ENCODE data around the gene ROBO1. TPM values are rescaled to one million over a fixed set of nuclear protein-coding genes. Genes with fewer than 3 reads are reported as not detected.

Gene ROBO1
- total RNA-seq, 1 donor from 2014 or later: 31.7 TPM

GRCh38 chr3:79551997-79552396, 215.8 kb downstream of the ROBO1 start:
- no peak for DNase-seq (ENCODE audit: low read depth)
- Histone ChIP-seq H3K36me3 (ENCODE audit: control insufficient read depth, insufficient read depth, low read length) (no peaks in the 10 kb centered on the region), H3K4me3 (ENCODE audit: low read depth, low read length) (no peak overlapping the region), H3K27me3 (ENCODE audit: control insufficient read depth, insufficient read depth, low read length) (no peaks in the 10 kb centered on the region)
- no peak for TF ChIP-seq CTCF (IDR thresholded peaks at IDR 0.05; ENCODE audit: insufficient read depth, low read length, poor library complexity, severe bottlenecking)

GRCh38 chr3:79551321-79551892, 216.4 kb downstream of the ROBO1 start:
- no peak for TF ChIP-seq CTCF (IDR thresholded peaks at IDR 0.05; ENCODE audit: insufficient read depth, low read length, poor library complexity, severe bottlenecking)
- Histone ChIP-seq H3K36me3 (ENCODE audit: control insufficient read depth, insufficient read depth, low read length) (no peaks in the 10 kb centered on the region), H3K27me3 (ENCODE audit: control insufficient read depth, insufficient read depth, low read length) (no peaks in the 10 kb centered on the region), H3K4me3 (ENCODE audit: low read depth, low read length) (no peak overlapping the region)
- no peak for DNase-seq (ENCODE audit: low read depth)

GRCh38 chr3:79543218-79543982, 224.4 kb downstream of the ROBO1 start:
- TF ChIP-seq CTCF (IDR thresholded peaks at IDR 0.05; ENCODE audit: insufficient read depth, low read length, poor library complexity, severe bottlenecking): no peak
- no peak for DNase-seq (ENCODE audit: low read depth)
- H3K4me3 ChIP-seq (ENCODE audit: low read depth, low read length): no peak overlapping the region
- no peaks in the 10 kb centered on the region for H3K36me3 ChIP-seq (ENCODE audit: control insufficient read depth, insufficient read depth, low read length)
- no peaks in the 10 kb centered on the region for H3K27me3 ChIP-seq (ENCODE audit: control insufficient read depth, insufficient read depth, low read length)

GRCh38 chr3:79534727-79535126, 233.1 kb downstream of the ROBO1 start:
- H3K36me3 ChIP-seq (ENCODE audit: control insufficient read depth, insufficient read depth, low read length): no peaks in the 10 kb centered on the region
- no peak overlapping the region for H3K4me3 ChIP-seq (ENCODE audit: low read depth, low read length)
- no peaks in the 10 kb centered on the region for H3K27me3 ChIP-seq (ENCODE audit: control insufficient read depth, insufficient read depth, low read length)
- no peak for DNase-seq (ENCODE audit: low read depth)
- no peak for TF ChIP-seq CTCF (IDR thresholded peaks at IDR 0.05; ENCODE audit: insufficient read depth, low read length, poor library complexity, severe bottlenecking)

GRCh38 chr3:79531566-79532295, 236.1 kb downstream of the ROBO1 start:
- DNase-seq (ENCODE audit: low read depth): no peak
- Histone ChIP-seq H3K4me3 (ENCODE audit: low read depth, low read length) (no peak overlapping the region), H3K27me3 (ENCODE audit: control insufficient read depth, insufficient read depth, low read length) (no peaks in the 10 kb centered on the region), H3K36me3 (ENCODE audit: control insufficient read depth, insufficient read depth, low read length) (no peaks in the 10 kb centered on the region)
- TF ChIP-seq CTCF (IDR thresholded peaks at IDR 0.05; ENCODE audit: insufficient read depth, low read length, poor library complexity, severe bottlenecking): no peak
